DMS53 treated with DMSO at 0.1 percent for 48 hours (cell line): ENCODE data around the gene MUSTN1.

ENCODE experiments used
- DNase-seq: peaks from one replicate; lab custom pipeline; 2025; ENCODE audit not compliant: unreplicated experiment; lab: John Stamatoyannopoulos, UW

MUSTN1 gene

GRCh38 chr3:52854013-52854412 lies 19.2 kb upstream of the MUSTN1 start:
- no peak for DNase-seq

DNA sequence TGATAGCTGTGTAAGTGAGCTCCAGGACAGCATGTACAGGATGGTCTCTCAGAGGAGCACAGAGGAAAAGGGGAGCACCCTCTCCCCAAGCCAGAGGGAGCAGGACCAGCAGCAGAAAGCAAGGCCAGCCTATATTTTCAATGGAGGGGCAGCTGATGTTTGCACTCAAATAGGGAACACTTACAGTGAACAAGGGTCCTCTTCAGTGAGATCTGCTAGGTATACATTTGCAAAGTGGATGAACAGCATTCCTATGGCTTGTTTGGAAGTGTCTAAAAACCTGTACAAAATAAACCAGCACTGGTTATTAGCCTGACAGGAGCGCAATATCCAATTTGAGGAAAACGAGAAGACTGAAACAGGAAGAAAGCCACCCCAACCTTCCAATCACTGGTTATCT lies 17.6 kb upstream of the MUSTN1 start:
- DNase-seq, result no peak

DNA sequence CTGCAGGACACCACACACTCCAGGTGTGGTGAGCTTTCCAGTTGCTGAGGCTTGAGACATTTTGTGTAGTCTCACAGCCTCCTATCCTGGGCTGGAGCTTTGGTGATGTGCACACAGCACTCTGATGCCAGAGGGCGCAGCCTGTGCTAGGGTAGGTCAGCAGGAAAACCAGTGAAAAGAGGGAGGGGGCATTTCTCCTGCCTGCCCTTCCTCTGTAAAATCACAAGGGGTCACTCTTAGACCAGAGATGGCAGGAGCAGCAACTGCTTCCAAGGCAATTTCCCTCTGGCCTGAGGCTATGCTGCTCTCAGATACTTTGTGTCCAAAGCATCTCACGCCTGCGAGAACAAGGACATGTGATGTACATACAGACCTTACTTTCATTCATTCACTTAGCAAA lies 16.5 kb upstream of the MUSTN1 start:
- peak; percentile 1 for DNase-seq

- no peak for DNase-seq
Observed at GRCh38 chr3:52849656-52850055, 14.8 kb upstream of the MUSTN1 start.

GRCh38 chr3:52848617-52849016 lies 13.8 kb upstream of the MUSTN1 start:
- no peak for DNase-seq

GRCh38 chr3:52847726-52848125 lies 12.9 kb upstream of the MUSTN1 start:
- no peak for DNase-seq

DNA sequence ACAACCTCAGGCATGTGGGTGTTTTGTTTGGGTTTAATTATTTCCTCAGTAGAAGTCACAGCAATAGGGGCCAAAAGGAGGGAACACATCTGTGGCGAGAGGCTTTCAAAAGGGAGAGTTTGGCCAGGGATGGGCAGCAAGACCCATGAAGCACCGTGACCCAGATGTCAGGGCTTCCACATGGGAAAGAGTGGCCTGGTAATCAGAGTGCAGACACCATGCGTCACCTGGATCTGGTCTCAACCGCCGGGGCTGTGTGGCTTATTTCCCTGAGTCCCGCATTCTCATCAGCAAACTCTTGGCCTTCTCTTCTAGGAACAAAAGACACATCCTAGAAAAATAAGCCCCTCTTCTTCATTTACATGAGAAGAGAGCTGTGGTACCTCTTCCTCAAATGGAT lies 12.4 kb upstream of the MUSTN1 start:
- DNase-seq, result no peak

DNA sequence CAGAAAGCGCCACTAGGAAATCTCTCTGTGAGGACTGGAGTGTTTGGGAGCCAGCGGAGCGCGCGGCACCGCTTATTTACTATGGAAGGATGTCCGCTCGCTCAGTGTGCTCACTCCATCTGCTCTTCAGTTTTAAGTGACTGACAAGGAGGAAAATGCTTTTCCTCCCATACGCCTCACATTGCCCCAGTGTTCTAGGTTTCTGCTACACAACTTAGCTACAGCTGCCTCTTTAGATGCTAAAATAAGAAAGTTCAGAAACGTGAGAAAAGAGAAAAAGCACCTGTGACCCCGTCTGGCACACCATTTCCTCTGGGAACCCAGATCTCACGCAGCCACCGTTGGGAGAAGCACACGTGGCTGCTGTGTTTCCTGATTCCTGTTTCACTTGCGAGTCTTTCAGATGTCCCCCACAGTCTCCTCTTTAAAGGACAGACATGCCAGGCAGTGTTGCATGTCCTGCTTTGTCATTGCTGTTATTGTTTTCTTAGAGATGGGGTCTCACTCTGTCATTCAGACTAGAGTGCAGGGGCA lies 11.7 kb upstream of the MUSTN1 start:
- no peak for DNase-seq

DNA sequence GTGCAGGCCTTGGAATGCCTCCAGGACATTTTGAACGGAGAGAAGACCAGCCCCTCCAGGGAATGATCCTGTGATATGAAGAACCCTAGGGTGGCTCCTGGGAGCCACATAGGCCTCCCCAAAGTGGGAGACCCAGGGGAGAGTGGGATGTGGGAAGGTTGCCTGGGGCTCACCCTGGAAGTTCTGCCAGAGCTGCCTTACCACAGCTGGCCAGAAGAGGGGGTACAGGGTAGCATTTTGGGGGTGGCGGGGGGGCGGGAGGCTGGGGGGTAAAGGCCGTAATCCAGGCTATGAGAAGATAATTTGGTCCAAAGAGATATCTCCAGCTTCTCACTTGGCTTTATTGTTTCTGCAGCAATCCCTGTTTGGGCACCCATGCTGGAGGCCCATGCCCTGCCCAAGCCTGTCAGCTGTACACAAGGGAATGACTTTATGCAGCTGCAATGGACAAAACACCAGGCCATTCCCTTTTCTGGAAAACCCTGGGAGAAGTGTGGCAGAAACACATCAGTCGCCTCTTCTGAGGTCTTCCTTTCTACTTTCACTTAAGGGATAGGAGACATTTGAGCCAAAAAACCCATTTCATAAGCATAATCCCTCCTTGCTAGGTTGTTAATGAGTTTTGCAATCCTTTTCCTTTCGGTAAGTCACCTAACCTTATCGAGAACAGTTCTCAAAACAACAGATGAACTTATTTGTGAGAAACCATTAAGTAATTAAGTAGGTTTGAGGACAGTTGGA lies 11.0 kb upstream of the MUSTN1 start:
- DNase-seq, result no peak

DNA sequence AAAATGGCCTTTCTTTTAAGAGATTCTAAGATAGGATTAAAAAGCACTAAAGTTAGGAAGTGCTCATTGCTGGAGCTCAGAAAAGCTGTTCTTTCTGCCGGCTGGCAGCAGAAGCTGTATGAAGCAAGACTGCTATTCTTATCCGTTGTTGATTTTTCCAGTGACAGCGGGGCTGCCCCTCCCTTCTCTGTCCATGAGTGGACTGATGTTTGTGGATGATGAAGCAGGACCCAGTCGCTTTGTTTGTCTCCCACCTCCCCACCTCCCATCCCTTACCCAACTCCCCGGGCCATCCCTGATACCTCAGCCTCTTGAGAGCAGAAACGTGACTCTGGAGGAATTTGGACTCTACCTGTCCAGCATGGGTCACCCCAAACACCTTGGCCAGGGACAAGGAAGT lies 10.3 kb upstream of the MUSTN1 start:
- DNase-seq, result no peak

GRCh38 chr3:52844290-52844975 lies 9.6 kb upstream of the MUSTN1 start:
- DNase-seq, result no peak

- no peak for DNase-seq
Observed at GRCh38 chr3:52843881-52844280, 9.1 kb upstream of the MUSTN1 start.

DNA sequence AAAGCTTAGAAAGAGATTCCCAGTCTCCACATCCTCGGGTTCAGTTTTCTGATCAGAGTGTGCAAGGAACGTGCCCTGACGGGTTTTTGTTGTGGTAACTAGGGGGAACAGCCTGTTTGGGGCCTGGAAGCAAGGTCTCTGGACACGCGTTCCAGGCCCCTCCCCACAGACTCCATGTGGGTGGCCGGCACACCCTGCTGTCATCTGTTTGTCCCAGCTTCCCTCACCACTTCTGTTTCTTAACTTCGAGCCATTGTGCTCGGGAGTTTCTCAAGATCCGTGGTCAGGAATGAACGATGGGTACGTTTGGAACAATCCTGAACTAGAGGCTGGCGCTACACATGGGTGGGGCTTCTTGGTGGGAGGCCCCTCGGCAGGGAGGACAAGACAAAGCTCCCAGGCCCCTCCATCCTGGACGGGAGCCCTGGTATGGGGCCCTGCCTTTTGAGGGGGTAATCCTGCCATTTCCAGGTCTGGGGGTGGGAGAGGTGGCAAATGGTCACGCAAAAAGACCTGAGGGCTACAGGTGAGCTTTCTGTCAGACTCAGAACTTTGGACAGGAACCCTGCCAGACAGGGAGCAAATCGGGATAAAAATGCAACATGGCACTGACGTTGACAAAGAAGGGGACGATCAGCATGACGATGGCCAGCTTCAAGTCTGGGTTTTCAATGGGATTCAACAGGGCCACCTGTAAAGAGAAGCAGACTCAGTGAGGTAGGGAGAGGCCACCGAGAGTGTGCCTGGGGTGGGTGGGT lies 8.5 kb upstream of the MUSTN1 start:
- DNase-seq, result no peak

- DNase-seq, result no peak
Observed at GRCh38 chr3:52842424-52842823, 7.6 kb upstream of the MUSTN1 start.

DNA sequence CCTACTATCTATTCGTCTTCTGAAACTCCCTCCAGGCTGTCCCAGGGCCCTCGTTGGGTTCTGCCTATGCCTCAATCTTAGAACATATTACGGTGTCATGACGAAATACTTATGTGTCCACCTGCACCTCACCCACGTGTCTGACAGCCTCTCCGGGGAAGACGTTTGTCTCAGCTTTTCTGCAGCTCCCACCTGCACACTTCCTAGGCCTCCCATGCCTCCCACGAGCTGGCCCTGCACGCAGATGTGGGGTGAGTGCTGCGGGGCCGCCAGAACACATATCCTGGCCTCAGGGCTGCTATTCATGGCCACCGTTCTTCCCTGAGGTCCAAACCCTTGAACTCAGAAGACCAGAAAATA lies 7.1 kb upstream of the MUSTN1 start:
- DNase-seq, result no peak

- DNase-seq, result no peak
Observed at GRCh38 chr3:52841211-52841980, 6.6 kb upstream of the MUSTN1 start.

GRCh38 chr3:52839892-52840545 lies 5.2 kb upstream of the MUSTN1 start:
- DNase-seq, result no peak

- DNase-seq, result no peak
Observed at GRCh38 chr3:52839268-52839575, 4.4 kb upstream of the MUSTN1 start.

GRCh38 chr3:52838561-52839267 lies 3.9 kb upstream of the MUSTN1 start:
- no peak for DNase-seq

DNA sequence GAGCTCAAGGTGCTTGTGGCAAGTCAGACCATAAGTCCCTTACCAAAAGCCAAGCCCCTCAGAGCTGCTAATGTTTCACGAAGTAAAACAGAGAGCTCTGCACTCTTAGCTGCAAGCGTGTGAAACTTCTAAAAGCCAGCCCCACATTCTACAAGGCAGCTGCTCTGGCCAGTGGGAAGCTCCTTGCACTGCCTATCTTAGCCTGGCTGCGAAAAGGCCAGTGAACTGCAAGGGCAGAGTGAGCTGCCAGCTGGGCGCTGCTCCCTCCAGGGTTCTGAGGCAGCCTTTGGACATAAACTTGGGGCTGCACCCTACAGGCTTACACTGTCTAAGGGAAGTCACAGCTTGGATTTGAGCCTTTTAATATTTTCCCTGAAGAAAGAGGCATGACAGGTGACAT lies 2.2 kb upstream of the MUSTN1 start:
- DNase-seq, result no peak
